MM.1S (cell line): Measurements from ENCODE around the gene RPS6KA2.

Experiments used
- DNase-seq: peaks from one replicate; pipeline ENCODE4 v3.0.0-alpha.2; 2015
- H2AFZ ChIP-seq: fragments of 300-600 bp; sonication (generic); 2 replicates; pipeline ENCODE4 v1.6.0; 2016; ENCODE audit warnings: antibody characterized with exemption, low read length
- H3F3A ChIP-seq: fragments of 300-600 bp; sonication (generic); 2 replicates; pipeline ENCODE4 v1.6.1; 2016; ENCODE audit warnings: mild to moderate bottlenecking, antibody characterized with exemption, low read length, moderate library complexity, mixed read lengths; ENCODE audit not compliant: insufficient read depth
- H3K27ac ChIP-seq: fragments of 300-600 bp; sonication (generic); 2 replicates; pipeline ENCODE4 v1.5.1; 2016; ENCODE audit warnings: mild to moderate bottlenecking, low read length
- H3K27me3 ChIP-seq: fragments of 300-600 bp; sonication (generic); replicated peaks from 2 replicates; pipeline ENCODE4 v1.6.0; 2016; ENCODE audit warnings: low read length; ENCODE audit not compliant: insufficient read depth
- H3K36me3 ChIP-seq: fragments of 300-600 bp; sonication (generic); replicated peaks from 2 replicates; pipeline ENCODE4 v1.6.1; 2016; ENCODE audit warnings: mild to moderate bottlenecking, low read length, mixed read lengths; ENCODE audit not compliant: insufficient read depth
- H3K4me1 ChIP-seq: fragments of 300-600 bp; sonication (generic); 2 replicates; pipeline ENCODE4 v1.6.1; 2016; ENCODE audit warnings: low read length, mixed read lengths
- H3K4me2 ChIP-seq: fragments of 300-600 bp; sonication (generic); 2 replicates; pipeline ENCODE4 v1.6.0; 2016; ENCODE audit warnings: low read depth, low read length
- H3K4me3 ChIP-seq: fragments of 300-600 bp; sonication (generic); 2 replicates; pipeline ENCODE4 v1.5.1; 2016; ENCODE audit warnings: low read length, mixed read lengths
- H3K79me2 ChIP-seq: fragments of 300-600 bp; sonication (generic); 2 replicates; pipeline ENCODE4 v1.6.1; 2016; ENCODE audit warnings: mixed run types, low read length, mixed read lengths
- H3K9ac ChIP-seq: fragments of 300-600 bp; sonication (generic); 2 replicates; pipeline ENCODE4 v1.6.1; 2016; ENCODE audit warnings: low read length, mixed read lengths
- H3K9me2 ChIP-seq: fragments of 300-600 bp; sonication (generic); replicated peaks from 2 replicates; pipeline ENCODE4 v1.6.1; 2016; ENCODE audit warnings: mild to moderate bottlenecking, low read length, mixed read lengths; ENCODE audit not compliant: insufficient read depth
- H3K9me3 ChIP-seq: fragments of 300-600 bp; sonication (generic); replicated peaks from 2 replicates; pipeline ENCODE4 v1.6.1; 2016; ENCODE audit warnings: mild to moderate bottlenecking, low read length, mixed read lengths; ENCODE audit not compliant: insufficient read depth
- H4K20me1 ChIP-seq: fragments of 300-600 bp; sonication (generic); 2 replicates; pipeline ENCODE4 v1.6.1; 2016; ENCODE audit warnings: mild to moderate bottlenecking, low read length, moderate library complexity, mixed read lengths; ENCODE audit not compliant: insufficient read depth
- CTCF ChIP-seq: fragments of 300-600 bp; sonication (generic); IDR thresholded peaks from 2 replicates; pipeline ENCODE4 v1.5.1; 2016; ENCODE audit warnings: antibody characterized with exemption, low read length, mixed read lengths
- EZH2 ChIP-seq: fragments of 300-600 bp; sonication (generic); optimal IDR thresholded peaks from 2 replicates; pipeline ENCODE3; 2017; ENCODE audit warnings: low read depth, mild to moderate bottlenecking, antibody characterized with exemption, low read length, mixed read lengths
- EZH2phosphoT487 ChIP-seq: fragments of 300-600 bp; sonication (generic); IDR thresholded peaks from 2 replicates; pipeline ENCODE4 v1.6.1; 2018; ENCODE audit warnings: antibody characterized with exemption, low read length

The RPS6KA2 gene

DNA sequence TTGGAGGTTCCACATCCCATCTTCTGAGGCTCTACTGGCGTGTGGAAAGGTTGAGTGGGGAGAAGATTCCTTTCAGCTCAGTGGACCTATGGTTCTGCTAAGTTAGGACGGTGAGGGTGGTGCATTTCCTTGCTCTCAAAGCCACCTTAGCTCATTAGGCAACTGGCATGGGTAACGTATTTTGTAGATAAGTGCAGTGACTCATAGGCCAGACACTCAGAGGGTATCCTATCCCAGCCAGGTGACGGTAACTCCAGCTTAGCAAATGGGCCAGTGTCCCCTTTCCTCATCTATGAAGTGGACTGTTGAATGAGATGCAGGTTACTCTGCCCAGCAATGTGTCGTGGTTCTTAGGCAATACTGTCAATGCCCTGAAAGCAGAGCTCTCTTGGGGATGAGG is 3.7 kb downstream of the RPS6KA2 start:
- no peak for TF ChIP-seq EZH2phosphoT487
- H3F3A ChIP-seq, result peaks cover 4% of the 10 kb centered on the region
- no peak overlapping the region for H3K9ac ChIP-seq
- H4K20me1 ChIP-seq, result no peaks in the 10 kb centered on the region
- H3K4me1 ChIP-seq, result no peaks in the 10 kb centered on the region
- no peaks in the 10 kb centered on the region for H3K9me3 ChIP-seq
- H3K9me2 ChIP-seq, result no peaks in the 10 kb centered on the region
- no peak for DNase-seq
- H3K79me2 ChIP-seq, result no peaks in the 10 kb centered on the region
- no peaks in the 10 kb centered on the region for H3K27me3 ChIP-seq
- no peak overlapping the region for H3K4me3 ChIP-seq
- H3K4me2 ChIP-seq, result no peak overlapping the region
- H3K36me3 ChIP-seq, result no peaks in the 10 kb centered on the region
- no peak overlapping the region for H2AFZ ChIP-seq
- no peak overlapping the region for H3K27ac ChIP-seq

DNA sequence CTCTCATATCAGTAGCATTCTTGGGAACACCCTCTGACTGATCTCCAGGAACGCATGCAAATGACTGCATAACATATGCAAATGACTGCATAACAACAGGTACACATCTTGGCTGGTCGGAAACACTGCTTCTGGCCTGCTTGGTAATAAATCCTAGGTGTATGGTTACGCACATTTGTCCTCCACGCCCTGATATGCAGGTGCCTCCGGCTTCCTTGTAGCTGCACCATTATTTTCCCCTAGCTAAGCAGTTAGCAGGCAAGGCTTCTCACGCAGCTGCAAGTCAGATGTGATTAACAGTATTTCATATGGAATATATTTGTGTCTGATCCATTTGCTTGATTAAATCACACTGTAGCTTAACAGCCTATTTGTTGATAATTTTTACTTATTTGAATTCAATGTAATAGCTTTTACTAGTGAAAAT is 5.9 kb downstream of the RPS6KA2 start:
- no peak for TF ChIP-seq EZH2phosphoT487
- no peak for TF ChIP-seq CTCF
- TF ChIP-seq EZH2, result no peak
- Histone ChIP-seq H3K9me3 (no peaks in the 10 kb centered on the region), H3K27ac (no peak overlapping the region), H3K4me2 (no peak overlapping the region), H3K4me3 (no peak overlapping the region), H3K79me2 (no peaks in the 10 kb centered on the region), H3K4me1 (no peaks in the 10 kb centered on the region), H3K9me2 (no peaks in the 10 kb centered on the region), H2AFZ (no peak overlapping the region), H3K9ac (no peak overlapping the region), H4K20me1 (no peaks in the 10 kb centered on the region), H3K36me3 (no peaks in the 10 kb centered on the region), H3K27me3 (no peaks in the 10 kb centered on the region), H3F3A (no peaks in the 10 kb centered on the region)
- no peak for DNase-seq

DNA sequence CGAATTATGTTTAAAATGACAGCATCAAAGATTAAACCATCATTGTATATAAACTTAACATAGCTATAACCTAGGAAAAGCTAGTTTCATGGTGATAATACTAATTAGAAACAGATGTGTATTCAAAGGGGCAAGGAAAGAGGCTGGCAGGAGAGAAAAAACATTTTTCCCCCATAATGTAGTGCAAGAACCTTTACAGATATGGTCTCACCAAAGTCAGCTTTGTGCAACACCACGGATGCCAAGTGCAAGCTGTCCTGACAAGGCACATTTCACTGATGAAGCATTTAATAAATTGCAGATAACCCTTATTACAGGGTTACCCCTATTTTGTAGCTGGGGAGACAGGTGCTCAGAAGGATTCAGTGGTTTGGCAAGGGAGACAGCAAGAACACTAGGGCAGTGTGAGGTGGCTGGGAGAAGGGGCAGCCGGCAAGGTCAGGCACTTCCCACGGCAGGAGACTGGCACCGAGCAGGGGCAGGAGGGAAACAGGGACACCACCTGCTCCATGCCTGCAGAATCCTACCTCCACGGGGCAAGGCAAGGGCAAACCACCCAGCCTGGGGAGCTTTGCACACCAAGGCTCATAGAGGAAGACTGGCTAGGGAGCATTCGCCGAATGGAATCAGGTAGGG is 6.5 kb downstream of the RPS6KA2 start:
- no peak overlapping the region for H3K4me3 ChIP-seq

More for the DNA sequence above, 6.5 kb downstream of the RPS6KA2 start:
- Histone ChIP-seq H3K79me2 (no peaks in the 10 kb centered on the region), H3K4me1 (no peaks in the 10 kb centered on the region), H3K27me3 (no peaks in the 10 kb centered on the region), H3K4me2 (no peak overlapping the region), H3K9ac (no peak overlapping the region), H3F3A (no peaks in the 10 kb centered on the region), H3K36me3 (no peaks in the 10 kb centered on the region), H2AFZ (no peak overlapping the region), H3K9me2 (no peaks in the 10 kb centered on the region), H4K20me1 (no peaks in the 10 kb centered on the region), H3K27ac (no peak overlapping the region), H3K9me3 (no peaks in the 10 kb centered on the region)
- no peak for DNase-seq
- TF ChIP-seq EZH2phosphoT487, result no peak
- no peak for TF ChIP-seq CTCF
- TF ChIP-seq EZH2, result no peak
